Naive thymus-derived CD4-positive, alpha-beta T cell (primary cell): ENCODE data around the gene LTBP3. TPM values are rescaled to one million over a fixed set of nuclear protein-coding genes. Genes with fewer than 3 reads are reported as not detected.

ENCODE experiments used
- ATAC-seq: fragments of 150-1000 bp; cut with Tn5 transposase; 2 replicates; pipeline ENCODE4 v1.10.0; 2021; ENCODE audit warnings: mild to moderate bottlenecking, moderate library complexity
- CTCF ChIA-PET: fragments of 350-600 bp; sonication (Branson Sonifier 250); formaldehyde crosslinking; loops from one replicate; lab custom pipeline; 2021; ENCODE audit warnings: antibody characterized with exemption; lab: Charles Lee
- POLR2A ChIA-PET: fragments of 350-600 bp; sonication (Branson Sonifier 250); formaldehyde crosslinking; loops from one replicate; lab custom pipeline; 2021; ENCODE audit warnings: antibody characterized with exemption, inconsistent platforms; lab: Charles Lee
- DNase-seq, 9 donors: peaks; one replicate each; pipeline versions ENCODE4 v3.0.0 to v3.0.0-alpha.2; 2020 to 2022; ENCODE audit warnings: mixed read lengths in 1 of 9
- H3K27ac ChIP-seq: one replicate; pipeline ENCODE4 v1.7.0; 2013; ENCODE audit warnings: mild to moderate bottlenecking, low read depth, low read length, moderate library complexity
- H3K27me3 ChIP-seq, 2 donors: one replicate each; pipeline ENCODE4 v1.7.0; 2013; ENCODE audit warnings: low read length in 2 of 2, mild to moderate bottlenecking in 2 of 2, moderate library complexity in 2 of 2; ENCODE audit not compliant: control insufficient read depth in 2 of 2, insufficient read depth in 2 of 2
- H3K36me3 ChIP-seq, 3 experiments: 1 replicate in 2 of 3; 2 replicates in 1 of 3; pipeline ENCODE4 v1.7.0; 2013; ENCODE audit warnings: low read length in 3 of 3, mild to moderate bottlenecking in 3 of 3, moderate library complexity in 1 of 3; ENCODE audit not compliant: insufficient read depth in 3 of 3, control insufficient read depth in 2 of 3
- H3K4me1 ChIP-seq, 2 donors: one replicate each; pipeline ENCODE4 v1.7.0; 2013; ENCODE audit warnings: low read length in 2 of 2, mild to moderate bottlenecking in 2 of 2, moderate library complexity in 1 of 2; ENCODE audit not compliant: control insufficient read depth in 2 of 2, insufficient read depth in 2 of 2
- H3K4me3 ChIP-seq: 2 replicates; pipeline ENCODE4 v1.7.0; 2013; ENCODE audit warnings: mild to moderate bottlenecking, low read length
- H3K9me3 ChIP-seq, 3 experiments: 1 replicate in 2 of 3; 2 replicates in 1 of 3; pipeline ENCODE4 v1.7.0; 2013; ENCODE audit warnings: low read length in 3 of 3; ENCODE audit not compliant: control insufficient read depth in 2 of 3
- H3K27ac Mint-ChIP-seq, 9 donors: one replicate each; pipeline ENCODE4 v1.8.0; 2020 to 2022; ENCODE audit warnings: mixed read lengths in 9 of 9, mild to moderate bottlenecking in 8 of 9, moderate library complexity in 5 of 9, inconsistent platforms in 2 of 9
- H3K27me3 Mint-ChIP-seq, 5 donors: one replicate each; pipeline ENCODE4 v1.8.0; 2021 to 2022; ENCODE audit warnings: mixed read lengths in 5 of 5, mild to moderate bottlenecking in 1 of 5
- H3K36me3 Mint-ChIP-seq, 5 donors: one replicate each; pipeline ENCODE4 v1.8.0; 2020 to 2022; ENCODE audit warnings: mixed read lengths in 5 of 5, mild to moderate bottlenecking in 3 of 5, inconsistent platforms in 1 of 5
- H3K4me1 Mint-ChIP-seq, 7 donors: one replicate each; pipeline ENCODE4 v1.8.0; 2020 to 2022; ENCODE audit warnings: mixed read lengths in 7 of 7, mild to moderate bottlenecking in 3 of 7, inconsistent platforms in 1 of 7
- H3K4me3 Mint-ChIP-seq, 10 donors: one replicate each; pipeline ENCODE4 v1.8.0; 2020 to 2022; ENCODE audit warnings: mild to moderate bottlenecking in 10 of 10, mixed read lengths in 10 of 10, moderate library complexity in 6 of 10, inconsistent platforms in 2 of 10
- H3K9me3 Mint-ChIP-seq, 11 donors: one replicate each; pipeline ENCODE4 v1.8.0; 2020 to 2022; ENCODE audit warnings: mixed read lengths in 11 of 11, mild to moderate bottlenecking in 4 of 11, inconsistent platforms in 1 of 11, moderate library complexity in 1 of 11
- intact Hi-C, 2 donors: fragments of 100-400 bp; cut with micrococcal nuclease; formaldehyde crosslinking; loops; one replicate each; pipeline ENCODE4 v1.15.1; 2023
- polyA plus RNA-seq, 2 donors: library from polyadenylated mRNA; unstranded; fragments of 300-500 nt; fragmentation: Illumina TruSeq; gene quantifications; one replicate each; pipeline ENCODE4 v1.2.3, GENCODE V29; 2021
- total RNA-seq, 6 experiments: library from RNA in 5 of 6; stranded (reverse) in 5 of 6; gene quantifications; 1 replicate in 5 of 6; 2 replicates in 1 of 6; pipeline ENCODE4 v1.2.3 and lab custom pipeline; 2021 to 2026

LTBP3 gene
- total and polyA plus RNA-seq, 7 experiments from 2014 or later: 18.7 to 288 (median 216) TPM

- Mint-ChIP-seq H3K4me1 (peaks cover 16 to 43% (median 21%) of the 10 kb centered on the region in 7 donors), H3K4me3 (peak overlapping the region in 1 of 10 donors; percentile 76), H3K9me3 (peaks cover 0 to 2% (median 0%) of the 10 kb centered on the region in 11 donors), H3K36me3 (peaks cover 0 to 9% (median 0%) of the 10 kb centered on the region in 5 donors), H3K27me3 (no peaks in the 10 kb centered on the region), H3K27ac (peak overlapping the region; percentile 38 to 86 (median 76))
- H3K4me3 ChIP-seq: no peak overlapping the region
- intact Hi-C loops: loop anchor here (1.0 to 2.0 kb wide), 7 partner anchors 14 to 222 kb away; partner anchors contain the start of genes MAP3K11 (in 2 of the 2), PCNX3 (in 1 of the 2) and SLC25A45 (in 1 of the 2)
- peak overlapping the region; percentile 43 for H3K27ac ChIP-seq
- H3K36me3 ChIP-seq: peaks cover 0 to 62% (median 0%) of the 10 kb centered on the region in 3 experiments
- ChIA-PET POLR2A (interaction anchor here (0.6 to 7.2 kb wide), 16 partner anchors 12 to 232 kb away, joined by 3 to 66 read pairs (median 4); partner anchors contain the start of genes EHBP1L1, FAM89B, MALAT1 and PCNX3), CTCF (interaction anchor here (0.8 to 12.7 kb wide), 13 partner anchors 12 to 221 kb away, joined by 3 to 126 read pairs (median 6); partner anchors contain the start of genes EHBP1L1 and FAM89B)
- ATAC-seq (peak; percentile 91), DNase-seq (peak; percentile 35 to 83 (median 75))
- no peaks in the 10 kb centered on the region for H3K9me3 ChIP-seq
- H3K27me3 ChIP-seq: no peaks in the 10 kb centered on the region
- peaks cover 11 to 16% of the 10 kb centered on the region in 2 donors for H3K4me1 ChIP-seq
Observed at GRCh38 chr11:65588199-65589054, 30.3 kb upstream of the LTBP3 start.

DNA sequence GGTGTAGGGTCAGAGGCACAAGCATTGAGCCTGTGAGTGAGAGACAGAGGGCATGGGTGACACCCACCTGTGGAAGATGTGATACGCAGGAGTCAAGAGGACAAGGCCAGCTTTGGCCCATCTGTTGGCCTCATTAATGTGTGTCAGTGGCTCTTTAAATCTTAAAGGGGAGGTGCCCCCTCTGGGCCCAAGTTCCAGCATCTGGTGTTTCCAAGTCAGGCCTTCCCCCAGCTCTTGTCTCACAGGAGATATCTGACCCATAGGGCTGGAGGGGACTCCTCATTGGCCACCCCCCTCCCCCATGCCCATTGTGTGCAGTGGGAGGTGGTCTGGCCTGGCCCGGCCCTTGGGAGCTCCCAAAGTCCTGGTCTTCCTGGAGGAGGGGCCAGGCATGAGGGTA, 28.5 kb upstream of the LTBP3 start:
- H3K27me3 ChIP-seq: no peaks in the 10 kb centered on the region
- H3K4me3 ChIP-seq: no peak overlapping the region
- H3K27ac ChIP-seq: no peak overlapping the region
- Mint-ChIP-seq H3K27ac (peak overlapping the region in 6 of 9 donors; percentile 61 to 85 (median 68)), H3K36me3 (peaks cover 0 to 21% (median 6%) of the 10 kb centered on the region in 5 donors), H3K4me3 (peak overlapping the region in 1 of 10 donors; percentile 39), H3K9me3 (peaks cover 0 to 2% (median 0%) of the 10 kb centered on the region in 11 donors), H3K27me3 (no peaks in the 10 kb centered on the region), H3K4me1 (peaks cover 16 to 55% (median 30%) of the 10 kb centered on the region in 7 donors)
- H3K9me3 ChIP-seq: no peaks in the 10 kb centered on the region
- ChIA-PET POLR2A (interaction anchor here (0.6 to 7.2 kb wide), 8 partner anchors 9 to 359 kb away, joined by 3 to 66 read pairs (median 6); partner anchors contain the start of genes EHBP1L1, FAM89B, KCNK7 and PCNX3), CTCF (interaction anchor here (2.0 to 12.7 kb wide), 3 partner anchors 10 to 56 kb away, joined by 4 to 126 read pairs (median 36); partner anchors contain the start of gene EHBP1L1)
- DNase-seq (no peak), ATAC-seq (no peak)
- intact Hi-C loops: no loop called here
- H3K36me3 ChIP-seq: peaks cover 0 to 64% (median 3%) of the 10 kb centered on the region in 3 experiments
- H3K4me1 ChIP-seq: peaks cover 11 to 16% of the 10 kb centered on the region in 2 donors

DNA sequence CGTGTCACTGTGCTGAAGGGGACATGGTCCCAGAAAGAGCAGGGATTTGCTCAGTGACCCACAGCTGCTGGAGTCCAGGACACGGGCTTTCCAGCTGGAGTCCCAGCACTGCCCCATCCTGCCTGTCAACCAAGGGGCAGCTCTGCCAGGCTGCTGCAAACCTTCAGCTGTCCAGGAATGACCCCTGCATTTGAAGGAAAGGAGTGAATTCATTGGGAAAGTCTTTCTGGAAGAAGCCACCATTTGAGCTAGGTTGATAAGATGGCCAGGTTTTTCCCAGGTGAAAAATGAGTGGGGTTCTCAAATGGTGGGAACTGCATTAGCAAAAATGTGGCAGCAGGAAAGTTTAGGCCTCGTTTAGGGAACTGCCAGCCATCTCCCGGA, 28.1 kb upstream of the LTBP3 start:
- Mint-ChIP-seq H3K4me1 (peaks cover 16 to 57% (median 31%) of the 10 kb centered on the region in 7 donors), H3K27ac (peak overlapping the region in 6 of 9 donors; percentile 61 to 85 (median 68)), H3K36me3 (peaks cover 0 to 22% (median 6%) of the 10 kb centered on the region in 5 donors), H3K9me3 (peaks cover 0 to 2% (median 0%) of the 10 kb centered on the region in 11 donors), H3K4me3 (peak overlapping the region in 1 of 10 donors; percentile 39), H3K27me3 (no peaks in the 10 kb centered on the region)
- no peak for DNase-seq
- no peaks in the 10 kb centered on the region for H3K27me3 ChIP-seq
- POLR2A ChIA-PET: interaction anchor here (0.7 to 7.2 kb wide), 6 partner anchors 10 to 43 kb away, joined by 3 to 66 read pairs (median 6); partner anchors contain the start of genes EHBP1L1, FAM89B, KCNK7 and PCNX3
- no peaks in the 10 kb centered on the region for H3K9me3 ChIP-seq
- CTCF ChIA-PET: interaction anchor here (5.2 to 12.7 kb wide), 2 partner anchors 10 to 48 kb away, joined by 36 to 126 read pairs; partner anchors contain the start of gene EHBP1L1
- H3K4me1 ChIP-seq: peaks cover 11 to 16% of the 10 kb centered on the region in 2 donors
- no peak for ATAC-seq
- H3K36me3 ChIP-seq: peaks cover 0 to 66% (median 5%) of the 10 kb centered on the region in 3 experiments
- no peak overlapping the region for H3K27ac ChIP-seq
- intact Hi-C loops: no loop called here
- H3K4me3 ChIP-seq: no peak overlapping the region

- H3K4me3 ChIP-seq: no peak overlapping the region
- intact Hi-C loops: no loop called here
- Mint-ChIP-seq H3K9me3 (peaks cover 0 to 2% (median 0%) of the 10 kb centered on the region in 11 donors), H3K4me3 (no peak overlapping the region), H3K27me3 (no peaks in the 10 kb centered on the region), H3K27ac (peak overlapping the region in 4 of 9 donors; percentile 10 to 69 (median 64)), H3K4me1 (peaks cover 16 to 56% (median 31%) of the 10 kb centered on the region in 7 donors), H3K36me3 (peaks cover 0 to 21% (median 6%) of the 10 kb centered on the region in 5 donors)
- no peak overlapping the region for H3K27ac ChIP-seq
- ChIA-PET CTCF (interaction anchor here (0.6 to 12.7 kb wide), 4 partner anchors 9 to 356 kb away, joined by 3 to 126 read pairs (median 20); partner anchors contain the start of gene EHBP1L1), POLR2A (interaction anchor here (0.7 to 7.2 kb wide), 6 partner anchors 9 to 42 kb away, joined by 4 to 66 read pairs (median 6); partner anchors contain the start of genes EHBP1L1, FAM89B and KCNK7)
- H3K27me3 ChIP-seq: no peaks in the 10 kb centered on the region
- DNase-seq (no peak), ATAC-seq (no peak)
- peaks cover 11 to 16% of the 10 kb centered on the region in 2 donors for H3K4me1 ChIP-seq
- H3K9me3 ChIP-seq: no peaks in the 10 kb centered on the region
- H3K36me3 ChIP-seq: peaks cover 5 to 69% (median 11%) of the 10 kb centered on the region in 3 experiments
Observed at GRCh38 chr11:65585396-65586246, 27.5 kb upstream of the LTBP3 start.

DNA sequence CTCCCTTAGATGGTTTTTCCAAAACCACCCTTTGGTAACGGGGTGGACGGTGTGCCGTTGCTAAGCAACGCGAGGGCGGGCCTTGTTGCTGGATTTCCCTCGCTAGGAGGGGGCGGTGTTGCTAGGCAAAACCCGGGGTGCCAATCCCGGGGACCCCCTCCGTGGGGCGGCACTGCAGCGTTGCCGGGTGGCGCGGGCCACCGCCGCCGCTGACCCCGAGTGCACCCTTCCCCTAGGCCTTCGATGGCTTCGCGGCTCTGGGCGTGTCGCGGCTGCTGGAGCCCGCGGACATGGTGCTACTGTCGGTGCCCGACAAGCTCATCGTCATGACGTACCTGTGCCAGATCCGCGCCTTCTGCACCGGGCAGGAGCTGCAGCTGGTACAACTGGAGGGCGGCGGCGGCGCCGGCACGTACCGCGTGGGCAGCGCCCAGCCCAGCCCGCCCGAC, 26.6 kb upstream of the LTBP3 start:
- Histone ChIP-seq H3K4me1 (peaks cover 11 to 16% of the 10 kb centered on the region in 2 donors), H3K27me3 (no peaks in the 10 kb centered on the region), H3K4me3 (no peak overlapping the region), H3K9me3 (no peaks in the 10 kb centered on the region), H3K36me3 (peaks cover 9 to 69% (median 17%) of the 10 kb centered on the region in 3 experiments), H3K27ac (no peak overlapping the region)
- CTCF ChIA-PET: interaction anchor here (12.7 kb wide), 1 partner anchor 47 kb away, joined by 126 read pairs; no protein-coding TSS in a partner anchor
- H3K27ac Mint-ChIP-seq: no peak overlapping the region
- no peak overlapping the region for H3K4me3 Mint-ChIP-seq
- H3K27me3 Mint-ChIP-seq: no peaks in the 10 kb centered on the region
- ATAC-seq (no peak), DNase-seq (no peak)
- peaks cover 0 to 2% (median 0%) of the 10 kb centered on the region in 11 donors for H3K9me3 Mint-ChIP-seq
- H3K4me1 Mint-ChIP-seq: peaks cover 16 to 53% (median 31%) of the 10 kb centered on the region in 7 donors
- POLR2A ChIA-PET: interaction anchor here (1.2 to 7.2 kb wide), 3 partner anchors 8 to 42 kb away, joined by 5 to 66 read pairs (median 61); partner anchors contain the start of genes EHBP1L1 and KCNK7
- peaks cover 0 to 17% (median 6%) of the 10 kb centered on the region in 5 donors for H3K36me3 Mint-ChIP-seq
- intact Hi-C loops: no loop called here
